NCI-H1092 treated with DMSO at 0.1 percent for 48 hours (cell line): ENCODE results near the gene NECTIN2.
A peak's percentile ranks its signal among the peaks of the same experiment; 100 is the strongest.
"Not testable (repeated sequence)": the region's sequence is repeated elsewhere in the genome, so short reads cannot be mapped to it uniquely, and the experiment has no call there.

Experiments
- DNase-seq: peaks from one replicate; lab custom pipeline; 2025; lab: John Stamatoyannopoulos, UW

NECTIN2 gene

GRCh38 chr19:44817725-44818465 is 28.2 kb upstream of the NECTIN2 start:
- no peak for DNase-seq

GRCh38 chr19:44818466-44819031 is 27.5 kb upstream of the NECTIN2 start:
- DNase-seq = no peak

GRCh38 chr19:44819246-44819832 is 26.8 kb upstream of the NECTIN2 start:
- DNase-seq = no peak

GRCh38 chr19:44820648-44821609 is 25.2 kb upstream of the NECTIN2 start:
- DNase-seq = no peak

- no peak for DNase-seq
Measured at GRCh38 chr19:44822177-44822576, 23.9 kb upstream of the NECTIN2 start.

DNA sequence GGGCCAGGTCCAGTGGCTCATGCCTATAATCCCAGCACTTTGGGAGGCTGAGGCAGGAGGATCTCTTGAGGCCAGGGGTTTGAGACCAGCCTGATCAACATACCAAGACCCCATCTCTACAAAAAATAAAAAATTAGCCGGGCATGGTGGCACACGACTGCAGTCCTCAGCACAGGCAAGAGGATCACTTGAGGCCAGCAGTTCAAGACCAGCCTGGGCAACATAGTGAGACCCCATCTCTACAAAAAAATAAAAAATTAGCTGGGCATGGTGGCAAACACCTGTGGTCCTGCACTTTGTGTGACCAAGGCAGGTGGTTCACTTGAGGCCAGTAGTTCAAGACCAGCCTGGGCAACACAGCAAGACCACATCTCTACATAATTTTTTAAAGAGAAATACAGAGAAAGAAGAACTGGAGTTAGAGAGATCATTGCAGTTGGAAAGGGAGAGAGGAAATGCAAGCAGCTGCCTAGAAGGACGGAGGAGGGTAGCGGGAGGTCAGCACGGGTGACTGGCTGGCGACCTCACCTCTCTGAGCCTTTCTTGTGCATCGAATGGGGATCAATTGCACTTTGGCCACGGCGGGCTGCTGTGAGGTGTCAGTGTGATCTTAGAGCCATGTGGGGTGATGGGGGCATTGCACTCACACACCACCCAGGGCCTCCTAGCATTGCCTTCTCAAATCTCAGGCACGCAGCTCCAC is 23.3 kb upstream of the NECTIN2 start:
- no peak for DNase-seq

DNA sequence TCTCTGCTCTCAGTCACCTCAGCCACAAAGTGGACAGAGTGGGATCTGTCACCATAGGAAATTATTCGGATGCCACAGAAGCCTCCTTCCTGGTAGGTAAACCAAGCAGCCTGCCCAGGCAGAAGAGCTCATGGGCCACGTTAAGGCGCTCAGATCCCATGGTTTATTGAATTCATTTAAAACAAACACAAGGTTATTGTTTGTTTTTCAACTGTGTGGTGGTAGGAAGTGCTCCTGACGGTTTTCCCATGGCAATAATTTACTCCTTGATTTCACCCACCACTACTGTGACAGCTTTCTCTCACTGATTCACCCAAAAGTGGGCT is 22.8 kb upstream of the NECTIN2 start:
- no peak for DNase-seq

DNA sequence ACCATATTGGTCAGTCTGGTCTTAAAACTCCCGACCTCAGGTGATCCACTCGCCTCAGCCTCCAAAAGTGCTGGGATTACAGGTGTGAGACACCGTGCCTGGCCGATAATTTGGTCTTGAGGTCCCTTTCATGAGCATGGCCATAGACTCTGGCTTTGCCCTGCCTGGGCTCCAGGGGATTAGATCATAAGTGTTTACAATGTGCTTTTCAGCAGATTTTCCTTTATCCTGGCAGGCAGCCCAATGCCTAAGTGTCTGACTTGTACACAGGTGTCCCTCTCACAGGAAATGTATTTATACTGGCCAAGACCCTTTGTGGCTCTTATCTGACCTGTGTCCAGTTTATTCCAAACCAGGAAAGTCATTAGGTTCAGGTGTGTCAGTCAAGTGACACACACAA is 21.3 kb upstream of the NECTIN2 start:
- DNase-seq = peak; percentile 87

GRCh38 chr19:44832875-44833274 is 13.2 kb upstream of the NECTIN2 start:
- not testable (repeated sequence) for DNase-seq

DNA sequence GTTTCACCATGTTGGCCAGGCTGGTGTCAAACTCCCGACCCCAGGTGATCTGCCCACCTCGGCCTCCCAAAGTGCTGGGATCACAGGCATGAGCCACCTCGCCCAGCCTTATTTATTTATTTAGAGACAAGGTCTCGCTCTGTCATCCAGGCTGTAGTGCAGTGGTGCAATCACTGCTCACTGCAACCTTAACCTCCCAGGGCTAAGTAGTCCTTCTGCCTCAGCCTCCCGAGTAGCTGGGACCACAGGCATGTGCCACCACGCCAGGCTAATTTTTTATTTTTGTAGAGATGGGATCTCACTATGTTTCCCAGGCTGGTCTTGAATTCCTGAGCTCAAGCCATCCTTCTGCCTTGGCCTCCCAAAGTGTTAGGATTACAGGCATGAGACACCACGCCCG is 11.7 kb upstream of the NECTIN2 start:
- not testable (repeated sequence) for DNase-seq

DNA sequence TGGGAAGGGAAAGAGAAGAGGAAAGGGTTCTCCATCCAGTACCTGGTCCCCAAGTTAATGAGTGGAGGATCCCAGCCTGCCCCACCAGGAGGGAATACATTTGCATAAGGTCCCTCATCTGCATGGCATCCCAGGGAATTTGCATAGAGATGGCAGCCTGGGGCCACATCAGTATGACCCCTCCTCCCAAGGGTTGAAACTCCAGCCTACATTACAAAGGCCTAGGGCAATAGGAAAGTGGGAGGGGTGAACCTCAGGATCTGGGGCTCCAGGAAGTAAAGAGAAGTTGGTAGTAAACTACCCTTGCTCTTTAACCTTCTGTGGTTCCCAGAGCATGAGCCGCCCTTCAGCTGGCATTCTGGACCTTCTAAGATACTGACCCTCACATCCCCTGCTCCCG is 6.8 kb upstream of the NECTIN2 start:
- DNase-seq = no peak

- DNase-seq = no peak
Measured at GRCh38 chr19:44840811-44841210, 5.3 kb upstream of the NECTIN2 start.

DNA sequence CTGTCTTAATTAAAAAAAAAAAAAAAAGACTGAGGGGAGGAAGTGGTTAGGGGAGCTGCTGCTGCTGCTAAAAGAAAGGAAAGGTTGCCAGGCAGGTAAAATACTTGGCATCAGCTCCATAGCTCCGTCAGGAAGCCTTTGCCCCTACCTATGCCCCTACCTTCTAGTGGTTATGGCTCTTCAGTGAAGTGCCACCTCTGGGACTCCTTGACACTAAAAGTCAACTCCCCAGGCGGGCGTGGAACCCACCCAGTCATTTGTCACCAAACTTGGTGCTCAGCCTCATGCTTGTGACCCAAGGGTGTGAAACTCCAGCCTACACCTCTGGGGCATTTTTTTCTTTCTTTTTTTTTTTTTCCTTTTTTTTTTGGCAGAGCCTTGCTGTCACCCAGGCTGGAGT is 4.9 kb upstream of the NECTIN2 start:
- DNase-seq = no peak

- no peak for DNase-seq
Measured at GRCh38 chr19:44845286-44845611, 848 bp upstream of the NECTIN2 start.

DNA sequence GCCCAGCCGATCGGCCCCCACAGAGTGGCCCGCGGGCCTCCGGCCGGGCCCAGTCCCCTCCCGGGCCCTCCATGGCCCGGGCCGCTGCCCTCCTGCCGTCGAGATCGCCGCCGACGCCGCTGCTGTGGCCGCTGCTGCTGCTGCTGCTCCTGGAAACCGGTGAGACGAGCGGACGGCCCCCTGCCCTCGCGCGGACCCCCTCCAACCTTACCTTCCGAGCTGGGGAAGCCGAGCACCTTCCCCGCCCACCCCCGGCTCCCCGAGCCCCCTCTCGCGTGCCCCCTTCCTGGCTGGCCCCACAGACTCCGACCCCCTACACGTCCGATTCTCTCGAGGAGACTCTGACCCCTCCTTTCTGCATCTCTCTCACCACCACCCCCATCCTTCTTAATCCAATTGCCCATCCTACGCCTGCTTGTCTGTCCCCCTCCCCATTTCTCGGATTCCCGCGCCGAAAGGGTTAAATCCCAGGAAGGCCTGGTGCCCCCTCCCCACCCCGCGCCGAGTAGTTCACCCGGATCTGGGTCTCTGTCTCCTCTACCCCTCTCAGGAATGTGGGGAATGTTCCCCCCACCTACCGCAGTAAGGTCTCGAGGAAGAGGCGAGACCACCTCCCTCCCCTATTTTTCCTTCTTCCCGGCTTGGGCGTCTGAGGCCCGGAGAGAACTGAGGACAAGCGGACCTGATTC is 502 bp downstream of the NECTIN2 start:
- no peak for DNase-seq

- DNase-seq = no peak
Measured at GRCh38 chr19:44847144-44848035, 1.3 kb downstream of the NECTIN2 start.

DNA sequence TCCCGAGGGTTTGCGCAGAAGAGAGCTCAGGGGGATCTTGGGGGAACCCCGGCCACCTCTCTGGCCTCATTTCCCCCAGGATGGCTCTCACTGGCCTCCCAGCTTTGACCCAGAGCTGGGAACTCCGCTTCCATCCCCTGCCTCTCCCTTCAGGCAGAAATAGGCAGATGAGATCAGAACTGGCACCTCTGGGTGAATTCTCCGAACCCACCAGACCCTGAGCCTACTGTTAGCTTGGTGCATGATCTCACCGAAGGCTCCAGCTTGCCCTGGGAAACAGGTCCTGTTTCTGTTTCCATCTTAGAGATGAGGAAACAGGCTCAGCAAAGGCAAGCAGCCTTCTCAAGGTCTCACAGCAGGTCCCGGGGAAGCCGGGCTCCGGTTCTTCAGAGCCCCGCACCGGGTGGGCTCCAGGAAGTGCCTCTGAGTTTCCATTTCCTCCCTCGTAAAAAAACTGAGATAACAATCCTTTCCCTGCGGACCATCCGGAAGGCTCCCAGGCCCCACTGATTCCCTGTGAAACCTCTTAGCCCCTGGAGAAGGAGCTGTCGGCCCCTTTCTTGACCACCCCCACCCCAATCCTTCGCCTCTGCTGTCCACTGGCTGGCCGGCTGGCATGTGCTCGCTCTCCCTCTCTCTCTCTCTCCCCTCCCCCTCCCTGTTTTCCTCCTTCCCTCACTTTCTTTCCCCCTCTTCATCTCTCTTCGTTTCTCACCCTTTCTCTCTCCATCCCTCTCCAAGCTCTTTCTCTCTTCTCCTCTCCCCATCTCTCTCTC is 2.1 kb downstream of the NECTIN2 start:
- no peak for DNase-seq

GRCh38 chr19:44848812-44849447 is 2.8 kb downstream of the NECTIN2 start:
- no peak for DNase-seq

DNA sequence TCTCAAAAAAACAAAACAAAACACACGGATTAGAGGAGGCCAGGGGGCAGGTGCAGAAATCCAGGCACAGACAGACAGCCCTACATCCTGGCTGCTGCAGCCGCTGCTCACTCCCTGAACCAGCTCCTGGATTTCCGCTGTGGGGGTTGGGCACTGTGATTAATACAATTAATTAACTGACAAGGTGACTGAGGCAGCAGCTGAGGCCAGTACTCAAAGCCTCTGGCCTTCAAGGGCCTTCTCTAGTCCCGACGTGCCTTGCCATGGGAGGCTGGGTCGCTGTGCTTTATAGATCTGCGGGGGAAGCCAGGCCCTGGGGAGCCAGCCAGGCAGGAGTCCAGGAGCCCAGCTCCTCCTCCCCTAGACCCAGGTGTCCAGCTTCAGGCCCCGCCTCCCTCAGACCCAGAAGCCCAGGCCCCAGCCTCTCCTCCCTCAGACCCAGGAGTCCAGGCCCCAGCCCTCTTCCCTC is 4.6 kb downstream of the NECTIN2 start:
- DNase-seq = no peak
